Activated CD8-positive, alpha-beta memory T cell treated with anti-CD3 and anti-CD28 coated beads for 4 hours (primary cell): ENCODE results near the gene BMP2K.

ENCODE experiments used
- DNase-seq, 2 donors: peaks; one replicate each; pipeline ENCODE4 v3.0.0-alpha.2; 2020; ENCODE audit warnings: low read depth in 2 of 2

BMP2K gene

GRCh38 chr4:78930016-78930629, 154.0 kb downstream of the BMP2K start:
- DNase-seq = no peak

DNA sequence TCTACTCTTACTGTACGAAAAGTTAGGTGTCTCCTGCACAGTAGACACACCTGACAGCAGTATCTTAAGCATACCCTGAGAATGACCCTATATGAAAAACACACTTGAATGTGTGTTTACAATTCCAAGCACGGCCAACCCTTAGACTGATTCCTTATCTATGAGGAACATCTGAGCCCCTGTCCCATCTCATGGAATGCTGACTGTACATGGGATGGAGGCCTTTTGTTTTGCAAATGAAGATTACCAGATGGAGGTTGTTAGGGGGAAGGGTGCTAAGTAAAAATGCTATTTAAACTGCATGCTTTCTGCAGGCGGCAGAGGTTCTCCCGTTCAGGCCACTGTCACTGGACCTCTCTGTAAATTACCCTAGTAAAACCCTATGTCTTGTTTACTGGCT, 160.8 kb downstream of the BMP2K start:
- no peak for DNase-seq

DNA sequence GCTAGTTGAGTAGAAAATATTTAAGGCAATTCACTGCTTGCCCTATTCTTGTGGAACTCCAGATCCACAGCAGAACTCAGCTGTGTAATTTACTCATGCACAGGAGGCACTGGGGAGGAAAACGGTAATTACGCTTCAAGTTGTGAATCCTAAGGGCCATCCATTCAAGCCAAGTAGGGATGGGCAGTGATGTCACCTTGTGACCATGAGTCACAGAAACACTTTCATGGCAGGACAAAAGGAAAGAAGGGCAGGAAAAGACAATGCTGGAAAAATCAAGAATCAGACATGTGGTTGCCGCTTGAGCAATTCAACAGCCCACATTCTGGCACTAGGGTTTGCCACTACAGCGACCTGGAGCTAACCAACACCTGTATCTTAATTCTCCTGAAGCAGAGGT, 161.7 kb downstream of the BMP2K start:
- no peak for DNase-seq

DNA sequence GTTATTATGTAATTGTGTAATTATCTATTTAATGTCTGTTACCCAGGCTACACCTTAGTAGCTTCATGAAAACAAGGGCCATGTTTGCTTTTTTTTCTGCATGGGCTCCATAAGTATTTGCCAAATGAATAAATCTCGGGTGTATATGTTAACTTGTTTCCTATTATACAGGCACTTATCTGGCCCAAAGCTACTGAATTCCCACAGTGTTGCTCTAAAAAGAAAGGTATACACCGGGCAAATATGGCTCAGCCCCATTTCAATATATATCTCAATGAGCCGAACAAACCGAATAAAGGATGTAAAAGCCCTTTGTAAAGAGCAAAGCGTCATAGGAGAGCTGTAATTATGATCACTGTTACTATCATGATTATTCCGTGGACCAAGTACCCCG, 162.3 kb downstream of the BMP2K start:
- no peak for DNase-seq

DNA sequence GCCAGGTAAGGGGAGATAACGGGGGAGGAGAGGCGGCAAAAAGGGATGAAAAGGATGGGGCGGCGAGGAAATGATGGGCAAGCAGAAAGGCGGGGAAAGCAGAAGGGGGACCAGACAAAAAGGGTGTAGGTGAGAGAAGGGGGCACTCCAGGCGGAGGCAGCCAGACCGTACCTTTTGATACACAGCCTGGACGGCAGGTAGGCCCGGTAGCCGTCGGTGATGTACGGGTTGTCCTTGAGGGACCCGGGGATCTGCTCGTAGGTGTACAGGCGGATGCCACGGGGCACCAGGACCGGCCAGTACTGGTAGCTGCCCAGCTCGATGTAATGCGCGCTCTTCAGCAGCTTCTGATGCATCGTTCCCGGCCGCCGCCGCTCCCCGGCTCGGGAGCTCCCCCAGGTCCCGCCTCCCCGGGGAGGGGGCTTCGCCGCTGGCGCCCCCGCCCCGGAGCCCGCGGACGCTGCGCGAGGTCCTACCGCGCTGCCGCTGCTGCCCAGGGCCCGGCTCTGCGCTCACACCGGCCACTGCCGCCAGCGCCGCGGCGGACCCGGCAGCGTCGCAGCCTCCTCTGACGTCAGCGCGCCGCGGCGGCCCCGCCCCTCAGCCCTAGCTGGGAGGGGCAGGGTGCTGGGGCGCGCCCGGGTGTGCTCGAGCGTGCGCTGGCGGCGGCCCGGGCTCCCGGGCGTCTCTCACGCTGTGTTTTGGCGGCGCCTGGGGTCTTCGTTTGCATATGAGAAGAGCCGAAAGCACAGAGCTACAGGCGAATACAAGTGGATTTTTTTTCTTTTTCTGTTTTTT, 162.9 kb downstream of the BMP2K start, which contains the start of gene PAQR3:
Gene PAQR3, minus strand, starts transcription at position 571 of the 799 bp plus-strand sequence. Its CDS starts 214 bp downstream, at position 357.
- peak; percentile 54 to 66 for DNase-seq

GRCh38 chr4:78939667-78940008, 163.5 kb downstream of the BMP2K start:
- DNase-seq = no peak

DNA sequence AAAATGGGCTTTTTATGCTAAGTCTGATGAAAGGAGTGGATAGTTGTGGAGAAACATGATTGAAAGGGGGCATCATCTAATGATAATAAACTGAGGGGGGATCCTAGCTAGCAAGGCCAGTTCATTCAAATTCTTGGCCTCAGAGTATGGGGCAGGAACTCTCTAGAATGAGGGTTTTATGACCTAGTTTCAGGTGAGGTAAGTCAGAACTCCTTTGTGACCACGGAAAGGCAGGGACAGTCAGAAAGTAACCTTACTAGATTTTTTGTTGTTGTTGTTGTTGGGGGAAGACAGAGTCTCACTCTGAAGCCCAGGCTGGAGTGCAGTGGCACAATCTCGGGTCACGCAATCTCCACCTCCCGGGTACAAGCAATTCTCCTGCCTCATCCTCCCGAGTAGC, 164.6 kb downstream of the BMP2K start:
- DNase-seq = no peak

DNA sequence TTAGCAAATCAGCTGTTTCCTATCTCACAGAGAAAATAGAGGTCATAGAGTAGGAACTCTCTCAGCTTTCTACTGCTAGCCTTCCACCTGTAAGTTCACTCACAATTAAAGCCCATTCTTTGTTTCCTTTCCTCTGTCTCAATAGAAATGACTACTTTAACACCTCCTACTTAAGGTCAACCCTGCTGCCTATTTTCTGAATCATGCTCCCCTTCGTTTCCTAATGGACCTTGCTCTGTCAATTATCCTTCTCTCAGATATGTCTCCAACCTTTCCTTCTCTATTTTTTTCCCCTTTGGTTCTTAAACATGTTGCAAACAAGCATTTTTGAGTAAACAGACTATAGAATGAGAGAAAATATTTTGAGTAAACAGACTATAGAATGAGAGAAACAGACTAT, 168.2 kb downstream of the BMP2K start:
- DNase-seq = no peak

GRCh38 chr4:78945651-78946179, 169.6 kb downstream of the BMP2K start:
- no peak for DNase-seq

- no peak for DNase-seq
These were observed 173.6 kb downstream of the BMP2K start for GRCh38 chr4:78949735-78950134.

GRCh38 chr4:78951862-78952472, 175.8 kb downstream of the BMP2K start:
- no peak for DNase-seq

- no peak for DNase-seq
These were observed 177.1 kb downstream of the BMP2K start for GRCh38 chr4:78953231-78953630.

GRCh38 chr4:78953769-78954666, 177.9 kb downstream of the BMP2K start:
- DNase-seq = no peak

DNA sequence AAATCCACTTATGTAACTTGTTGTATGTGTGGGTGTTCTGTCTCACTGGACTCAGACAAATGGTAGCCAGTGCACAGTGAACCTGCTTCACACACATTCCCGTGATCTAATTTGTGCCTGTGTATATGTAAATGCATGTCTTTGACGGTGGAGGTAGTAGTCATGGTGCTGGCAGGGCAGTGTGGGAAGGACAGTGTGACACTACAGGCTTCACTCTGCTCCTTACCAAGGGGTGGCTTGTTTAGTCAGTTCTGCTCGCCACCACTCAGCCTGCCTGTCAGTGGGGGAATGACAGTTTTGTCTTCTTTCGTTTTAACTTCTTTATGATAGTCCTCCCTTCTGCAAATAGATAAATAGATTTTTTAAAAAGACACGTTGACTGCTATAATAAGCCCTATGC, 180.8 kb downstream of the BMP2K start:
- no peak for DNase-seq

GRCh38 chr4:78960926-78961325, 184.8 kb downstream of the BMP2K start:
- no peak for DNase-seq
